ENCODE measurements around the gene IL20. TPM values are rescaled to one million over a fixed set of nuclear protein-coding genes. Genes with fewer than 3 reads are reported as not detected.

IL20 gene
- total RNA-seq, 2 experiments from 2014 or later, result not detected

DNA sequence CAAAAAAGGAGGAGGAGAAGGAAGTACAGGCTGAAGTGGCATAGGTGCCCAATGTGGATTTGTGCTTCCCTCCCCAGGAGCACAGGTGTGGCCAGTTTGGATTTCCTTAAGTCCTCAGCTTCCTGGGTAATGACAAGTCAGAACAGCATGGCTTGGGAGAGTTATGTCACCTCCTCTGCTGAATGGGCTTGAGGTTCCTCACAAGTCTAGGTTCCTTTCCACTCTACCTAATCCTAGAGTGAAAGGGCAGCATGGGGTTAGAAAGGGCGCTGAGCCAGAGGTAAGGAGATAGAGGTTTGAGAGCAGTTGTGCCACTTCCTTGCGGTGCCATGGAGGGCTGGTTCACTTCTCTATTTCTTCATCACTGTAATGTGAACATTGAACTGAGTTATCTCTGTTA is 35.5 kb upstream of the IL20 start:
- peaks cover 42% of the 10 kb centered on the region for H3K4me1 Mint-ChIP-seq (ENCODE audit: low read depth)
- DNase-seq (peak in 4 of 14 experiments; percentile 12 to 39 (median 14)), ATAC-seq (ENCODE audit: poor library complexity) (no peak)
- Histone ChIP-seq H3K27ac (ENCODE audit: low read depth in 1 of 2, low read length in 2 of 2) (peak overlapping the region in 1 of 2 donors; percentile 35), H3K9me3 (ENCODE audit: control insufficient read depth in 1 of 2, insufficient read depth in 1 of 2, low read length in 2 of 2) (no peaks in the 10 kb centered on the region), H3K27me3 (ENCODE audit: control insufficient read depth in 1 of 2, insufficient read depth in 2 of 2, low read length in 2 of 2) (no peaks in the 10 kb centered on the region), H3K4me1 (ENCODE audit: insufficient read depth, low read length) (peaks cover 15% of the 10 kb centered on the region), H3K36me3 (ENCODE audit: insufficient read depth, low read length) (no peaks in the 10 kb centered on the region), H3K4me3 (ENCODE audit: low read length) (no peak overlapping the region)
- H3K4me3 Mint-ChIP-seq, result no peak overlapping the region
- no peaks in the 10 kb centered on the region for H3K36me3 Mint-ChIP-seq (ENCODE audit: low read depth)
- H3K27ac Mint-ChIP-seq, result peak overlapping the region; percentile 73
- H3K9me3 Mint-ChIP-seq, result no peaks in the 10 kb centered on the region
- intact Hi-C loops (cut with DNase I, micrococcal nuclease), result no loop called here
- no peaks in the 10 kb centered on the region for H3K27me3 Mint-ChIP-seq
- POLR2A ChIA-PET, result interaction anchor here (0.8 to 2.2 kb wide), 5 partner anchors 13 to 89 kb away, joined by 3 to 10 read pairs (median 5); no protein-coding TSS in a partner anchor
- TF ChIP-seq, protein P1, sequence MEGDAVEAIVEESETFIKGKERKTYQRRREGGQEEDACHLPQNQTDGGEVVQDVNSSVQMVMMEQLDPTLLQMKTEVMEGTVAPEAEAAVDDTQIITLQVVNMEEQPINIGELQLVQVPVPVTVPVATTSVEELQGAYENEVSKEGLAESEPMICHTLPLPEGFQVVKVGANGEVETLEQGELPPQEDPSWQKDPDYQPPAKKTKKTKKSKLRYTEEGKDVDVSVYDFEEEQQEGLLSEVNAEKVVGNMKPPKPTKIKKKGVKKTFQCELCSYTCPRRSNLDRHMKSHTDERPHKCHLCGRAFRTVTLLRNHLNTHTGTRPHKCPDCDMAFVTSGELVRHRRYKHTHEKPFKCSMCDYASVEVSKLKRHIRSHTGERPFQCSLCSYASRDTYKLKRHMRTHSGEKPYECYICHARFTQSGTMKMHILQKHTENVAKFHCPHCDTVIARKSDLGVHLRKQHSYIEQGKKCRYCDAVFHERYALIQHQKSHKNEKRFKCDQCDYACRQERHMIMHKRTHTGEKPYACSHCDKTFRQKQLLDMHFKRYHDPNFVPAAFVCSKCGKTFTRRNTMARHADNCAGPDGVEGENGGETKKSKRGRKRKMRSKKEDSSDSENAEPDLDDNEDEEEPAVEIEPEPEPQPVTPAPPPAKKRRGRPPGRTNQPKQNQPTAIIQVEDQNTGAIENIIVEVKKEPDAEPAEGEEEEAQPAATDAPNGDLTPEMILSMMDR (IDR thresholded peaks at IDR 0.05), result no peak
- CTCF ChIA-PET, result interaction anchor here (0.9 kb wide), 1 partner anchor 8 kb away, joined by 3 read pairs; no protein-coding TSS in a partner anchor

DNA sequence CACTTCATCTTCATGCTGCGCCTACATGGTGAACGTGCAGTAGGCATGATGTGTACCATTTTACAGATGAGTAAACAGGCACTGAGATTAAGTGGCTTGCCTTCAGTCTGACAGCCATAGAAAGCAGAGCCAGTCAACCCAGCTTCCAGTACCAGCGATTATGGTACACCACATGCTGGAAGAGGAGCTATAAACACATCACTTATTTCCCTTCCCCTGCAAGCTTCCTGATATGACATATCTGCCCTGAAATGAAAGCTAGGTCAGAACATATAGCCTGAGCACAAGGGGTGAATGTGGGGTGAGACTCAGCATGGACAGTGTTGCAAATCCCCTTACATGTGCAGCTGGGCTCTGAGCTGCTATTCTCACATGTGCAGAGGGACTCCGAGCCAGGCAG is 33.8 kb upstream of the IL20 start:
- no peak overlapping the region for H3K27ac ChIP-seq (ENCODE audit: low read depth in 1 of 2, low read length in 2 of 2)
- no peaks in the 10 kb centered on the region for H3K9me3 ChIP-seq (ENCODE audit: control insufficient read depth in 1 of 2, insufficient read depth in 1 of 2, low read length in 2 of 2)
- ATAC-seq (ENCODE audit: poor library complexity) (no peak), DNase-seq (no peak)
- H3K36me3 ChIP-seq (ENCODE audit: insufficient read depth, low read length), result no peaks in the 10 kb centered on the region
- TF ChIP-seq, protein P1 (IDR thresholded peaks at IDR 0.05), result no peak
- H3K4me3 ChIP-seq (ENCODE audit: low read length), result no peak overlapping the region
- H3K27ac Mint-ChIP-seq, result no peak overlapping the region
- ChIA-PET CTCF (no interaction called here), POLR2A (interaction anchor here (0.5 to 1.4 kb wide), 3 partner anchors 15 to 74 kb away, joined by 3 read pairs; no protein-coding TSS in a partner anchor)
- H3K9me3 Mint-ChIP-seq, result no peaks in the 10 kb centered on the region
- peaks cover 36% of the 10 kb centered on the region for H3K4me1 Mint-ChIP-seq (ENCODE audit: low read depth)
- H3K4me3 Mint-ChIP-seq, result no peak overlapping the region
- no peaks in the 10 kb centered on the region for H3K27me3 ChIP-seq (ENCODE audit: control insufficient read depth in 1 of 2, insufficient read depth in 2 of 2, low read length in 2 of 2)
- H3K4me1 ChIP-seq (ENCODE audit: insufficient read depth, low read length), result peaks cover 15% of the 10 kb centered on the region
- intact Hi-C loops (cut with DNase I, micrococcal nuclease), result no loop called here
- H3K27me3 Mint-ChIP-seq, result no peaks in the 10 kb centered on the region
- H3K36me3 Mint-ChIP-seq (ENCODE audit: low read depth), result no peaks in the 10 kb centered on the region

DNA sequence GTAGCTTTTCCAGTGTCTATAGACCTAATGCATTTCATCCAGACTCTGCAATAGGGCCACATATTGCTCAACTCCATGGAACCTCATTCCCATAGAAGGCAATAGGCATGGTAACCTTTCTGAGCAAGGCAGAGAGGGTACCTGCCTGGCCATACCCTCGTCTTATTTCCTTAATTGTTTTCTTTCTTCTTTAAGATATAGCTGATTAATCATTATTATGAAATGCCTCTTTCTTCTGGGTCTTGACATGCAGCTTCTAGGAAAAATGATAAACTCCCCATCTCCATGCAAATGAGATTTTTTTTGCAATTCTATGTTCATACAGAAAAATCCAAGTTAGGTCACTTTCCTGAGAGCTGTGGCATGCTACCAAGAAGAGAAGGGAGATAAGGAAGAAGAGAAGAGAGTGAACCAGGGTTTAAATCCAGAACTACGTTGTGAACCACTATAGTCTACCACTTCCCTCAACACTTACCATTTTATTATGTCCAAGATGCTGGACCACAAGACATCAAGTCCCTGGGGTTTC is 33.0 kb upstream of the IL20 start:
- Histone ChIP-seq H3K4me3 (ENCODE audit: low read length) (no peak overlapping the region), H3K36me3 (ENCODE audit: insufficient read depth, low read length) (no peaks in the 10 kb centered on the region), H3K4me1 (ENCODE audit: insufficient read depth, low read length) (peaks cover 15% of the 10 kb centered on the region), H3K9me3 (ENCODE audit: control insufficient read depth in 1 of 2, insufficient read depth in 1 of 2, low read length in 2 of 2) (no peaks in the 10 kb centered on the region), H3K27ac (ENCODE audit: low read depth in 1 of 2, low read length in 2 of 2) (no peak overlapping the region), H3K27me3 (ENCODE audit: control insufficient read depth in 1 of 2, insufficient read depth in 2 of 2, low read length in 2 of 2) (peaks cover 0 to 6% of the 10 kb centered on the region in 2 experiments)
- ATAC-seq (ENCODE audit: poor library complexity) (no peak), DNase-seq (no peak)
- no peaks in the 10 kb centered on the region for H3K9me3 Mint-ChIP-seq
- ChIA-PET POLR2A (interaction anchor here (1.4 kb wide), 1 partner anchor 74 kb away, joined by 3 read pairs; no protein-coding TSS in a partner anchor), CTCF (no interaction called here)
- no peaks in the 10 kb centered on the region for H3K27me3 Mint-ChIP-seq
- no peak overlapping the region for H3K27ac Mint-ChIP-seq
- no peaks in the 10 kb centered on the region for H3K36me3 Mint-ChIP-seq (ENCODE audit: low read depth)
- no peak overlapping the region for H3K4me3 Mint-ChIP-seq
- peaks cover 36% of the 10 kb centered on the region for H3K4me1 Mint-ChIP-seq (ENCODE audit: low read depth)
- intact Hi-C loops (cut with DNase I, micrococcal nuclease), result no loop called here
- TF ChIP-seq, protein P1 (IDR thresholded peaks at IDR 0.05), result no peak
